ENCODE results near the gene EXD1.
"Not testable (repeated sequence)": the region's sequence is repeated elsewhere in the genome, so short reads cannot be mapped to it uniquely, and the experiment has no call there.

Gene EXD1, protein sequence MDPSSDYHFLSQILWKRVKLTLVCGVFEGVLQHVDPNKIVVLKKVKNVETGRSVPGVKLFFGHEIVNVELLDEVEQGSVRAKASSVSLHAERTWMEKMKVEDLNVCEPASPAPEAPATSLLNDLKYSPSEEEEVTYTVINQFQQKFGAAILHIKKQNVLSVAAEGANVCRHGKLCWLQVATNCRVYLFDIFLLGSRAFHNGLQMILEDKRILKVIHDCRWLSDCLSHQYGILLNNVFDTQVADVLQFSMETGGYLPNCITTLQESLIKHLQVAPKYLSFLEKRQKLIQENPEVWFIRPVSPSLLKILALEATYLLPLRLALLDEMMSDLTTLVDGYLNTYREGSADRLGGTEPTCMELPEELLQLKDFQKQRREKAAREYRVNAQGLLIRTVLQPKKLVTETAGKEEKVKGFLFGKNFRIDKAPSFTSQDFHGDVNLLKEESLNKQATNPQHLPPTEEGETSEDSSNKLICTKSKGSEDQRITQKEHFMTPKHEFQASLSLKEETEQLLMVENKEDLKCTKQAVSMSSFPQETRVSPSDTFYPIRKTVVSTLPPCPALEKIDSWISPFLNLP

DNA sequence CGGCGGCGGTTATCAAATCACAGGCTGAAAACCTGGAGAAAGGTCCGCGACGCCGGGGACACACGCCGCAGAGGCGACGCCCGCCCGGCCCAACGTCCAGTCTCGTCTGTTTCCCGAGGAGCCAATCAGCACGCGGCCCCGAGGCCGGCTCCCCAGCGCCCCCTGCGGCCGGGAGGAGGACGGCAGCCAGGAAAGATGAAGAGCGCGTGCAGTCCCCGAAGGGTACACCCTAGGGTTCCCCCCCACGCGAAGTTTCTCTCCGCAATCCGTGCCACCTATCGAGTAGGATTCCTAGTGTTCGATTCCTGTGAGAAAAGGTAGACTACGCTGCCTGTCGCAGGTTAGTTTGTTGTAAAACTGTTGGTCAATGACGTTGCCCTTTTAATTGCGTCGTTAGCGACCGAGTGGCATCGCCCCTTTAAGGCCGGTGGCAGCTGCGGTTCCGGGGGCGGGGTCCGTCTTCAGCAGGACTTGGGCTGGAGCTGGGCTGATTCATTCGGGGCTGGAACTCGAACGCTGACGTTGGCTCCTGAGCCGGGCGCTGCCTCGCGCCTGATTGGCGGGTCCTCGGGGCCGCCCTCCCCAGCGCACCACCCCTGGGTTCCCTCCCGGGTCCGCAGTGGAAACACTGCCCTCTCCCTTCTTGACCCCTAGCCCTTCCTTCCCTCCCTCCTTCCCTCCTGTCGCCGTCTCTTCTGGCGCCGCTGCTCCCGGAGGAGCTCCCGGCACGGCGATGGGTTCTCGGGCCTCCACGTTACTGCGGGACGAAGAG is at the start of gene EXD1, which contains the start of gene CHP1:
EXD1 (minus strand) TSS at position 108 of the 772 bp plus-strand sequence. CDS start 4,182 bp downstream, outside the sequence.
CHP1 (plus strand) TSS at position 619 of the 772 bp plus-strand sequence; CDS start at position 734, 115 bp downstream.
- DNase-seq (ENCODE audit: low read depth) = peak; percentile 99

DNA sequence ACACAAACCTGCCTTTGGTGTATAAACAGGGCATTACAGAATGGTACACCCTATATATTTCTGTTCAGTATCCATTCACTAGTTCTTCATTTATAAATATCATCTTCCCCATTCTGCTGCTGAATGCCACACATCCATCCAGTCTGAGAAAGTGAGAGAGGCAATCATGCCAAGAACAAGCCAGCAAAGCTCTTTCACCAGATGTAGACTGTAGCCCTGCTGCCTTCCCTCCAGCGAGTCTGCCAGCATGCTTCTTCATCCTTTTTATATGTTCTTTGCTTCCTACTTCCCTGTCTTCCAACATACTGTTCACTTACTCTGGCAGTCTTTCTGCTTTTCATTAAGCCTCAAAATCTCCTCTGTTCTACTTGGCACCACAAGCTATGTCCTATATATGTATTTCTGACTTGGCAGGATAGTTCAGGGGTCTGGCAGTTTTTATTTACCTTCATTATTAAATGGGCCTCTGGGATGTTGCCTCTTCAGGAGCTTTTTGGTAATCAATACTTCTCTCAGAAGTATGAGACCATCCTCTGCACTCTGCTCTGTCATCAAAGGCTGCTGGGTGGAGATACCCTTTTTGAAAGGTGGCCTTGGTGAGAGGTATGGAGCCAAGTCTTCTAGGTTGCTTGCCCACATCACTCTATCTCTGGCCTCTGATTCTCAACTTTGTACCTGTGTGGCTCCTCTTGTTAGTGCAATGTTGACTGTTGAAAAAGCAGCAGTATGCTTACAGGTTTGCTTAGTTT is 49.2 kb upstream of the EXD1 start:
- no peak for DNase-seq (ENCODE audit: low read depth)

DNA sequence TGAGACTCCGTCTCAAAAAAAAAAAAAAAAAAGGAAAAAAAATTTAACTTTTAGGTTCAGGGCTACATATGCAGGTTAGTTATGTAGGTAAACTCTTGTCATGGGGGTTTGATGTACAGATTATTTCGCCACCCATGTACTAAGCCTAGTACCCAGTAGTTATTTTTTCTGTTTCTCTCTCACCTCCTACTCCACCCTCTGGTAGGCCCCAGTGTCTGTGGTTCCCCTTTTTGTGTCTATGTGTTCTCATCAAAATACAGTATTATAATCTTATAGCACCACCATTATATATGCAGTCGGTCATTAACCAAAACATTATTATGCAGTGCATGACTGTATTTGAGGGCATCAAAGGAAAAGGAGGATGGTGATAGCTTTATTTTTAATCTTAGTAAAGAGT is 47.8 kb upstream of the EXD1 start:
- no peak for DNase-seq (ENCODE audit: low read depth)

DNA sequence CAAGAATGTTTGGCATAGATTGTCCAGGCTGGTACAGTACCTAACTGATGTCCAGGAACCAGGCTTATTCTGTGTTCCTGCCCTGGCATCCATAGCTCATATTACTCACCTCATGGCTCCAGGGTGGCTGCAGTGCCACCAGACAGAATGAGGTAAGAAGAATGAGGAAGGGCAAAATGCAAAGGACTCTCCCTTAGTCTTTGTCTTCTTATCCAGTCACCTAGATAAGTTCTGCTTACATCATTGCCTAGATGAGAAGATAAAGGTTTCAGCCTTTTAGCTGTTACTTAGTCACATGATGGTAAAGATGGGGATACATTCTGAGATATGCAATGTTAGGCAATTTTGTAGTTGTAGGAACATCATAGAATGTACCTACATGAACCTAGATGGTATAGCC is 46.3 kb upstream of the EXD1 start:
- no peak for DNase-seq (ENCODE audit: low read depth)

DNA sequence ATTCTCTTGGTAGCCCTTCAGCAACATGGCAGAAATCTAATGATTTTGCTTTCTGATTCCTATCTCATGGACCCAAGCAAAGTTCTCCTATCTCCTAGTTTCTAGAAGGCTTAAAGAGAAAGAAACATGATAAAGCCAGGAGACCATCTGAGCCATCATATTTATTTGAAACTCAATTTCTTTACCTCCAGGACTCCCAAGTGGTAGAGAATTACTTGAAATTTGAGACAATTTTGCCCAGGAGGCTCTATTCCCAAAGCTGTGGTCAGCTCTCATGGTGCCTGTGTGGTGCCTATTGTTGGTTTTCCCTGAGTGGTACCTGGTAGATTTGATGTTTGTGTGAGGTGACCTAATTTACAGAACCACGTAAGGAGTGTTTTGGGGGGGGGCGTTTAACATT is 39.3 kb upstream of the EXD1 start:
- DNase-seq (ENCODE audit: low read depth) = no peak

DNA sequence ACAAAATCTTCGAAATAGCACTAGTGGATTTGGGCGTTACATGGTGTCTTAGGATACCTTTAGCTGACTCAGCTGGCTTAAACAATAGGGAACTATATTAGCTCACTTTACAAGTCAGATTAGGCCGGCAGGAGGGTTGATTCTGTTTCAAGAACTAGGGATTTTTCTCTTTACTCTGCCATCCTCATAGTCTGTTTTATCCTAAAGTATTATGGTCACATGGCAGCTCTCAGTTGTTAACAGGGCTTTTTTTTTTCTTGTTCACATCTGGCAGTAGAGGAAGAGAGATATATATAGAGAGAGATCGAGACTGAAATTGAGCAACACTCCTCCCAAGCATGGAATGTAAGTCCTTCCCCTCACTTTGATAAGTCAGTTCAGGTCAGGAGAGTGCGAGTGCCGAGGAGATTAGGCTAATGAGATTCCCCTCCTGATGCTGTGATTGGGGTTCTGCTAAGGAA is 33.4 kb upstream of the EXD1 start:
- DNase-seq (ENCODE audit: low read depth) = peak; percentile 84

DNA sequence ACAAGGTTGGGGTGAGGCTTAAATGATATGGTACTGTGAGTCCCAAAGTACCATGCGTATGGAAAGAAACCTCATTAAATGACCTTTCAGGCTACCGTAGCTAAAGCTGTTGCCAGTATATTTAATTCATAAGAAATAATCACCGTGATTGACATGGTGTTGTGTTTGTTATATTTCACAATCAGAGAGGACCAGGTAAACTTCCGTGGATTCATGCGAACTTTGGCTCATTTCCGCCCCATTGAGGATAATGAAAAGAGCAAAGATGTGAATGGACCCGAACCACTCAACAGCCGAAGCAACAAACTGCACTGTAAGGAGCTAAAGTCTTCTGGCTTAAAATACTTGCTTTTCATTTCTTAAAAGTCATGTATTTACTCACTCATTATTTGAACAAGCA is 32.0 kb upstream of the EXD1 start:
- DNase-seq (ENCODE audit: low read depth) = no peak

DNA sequence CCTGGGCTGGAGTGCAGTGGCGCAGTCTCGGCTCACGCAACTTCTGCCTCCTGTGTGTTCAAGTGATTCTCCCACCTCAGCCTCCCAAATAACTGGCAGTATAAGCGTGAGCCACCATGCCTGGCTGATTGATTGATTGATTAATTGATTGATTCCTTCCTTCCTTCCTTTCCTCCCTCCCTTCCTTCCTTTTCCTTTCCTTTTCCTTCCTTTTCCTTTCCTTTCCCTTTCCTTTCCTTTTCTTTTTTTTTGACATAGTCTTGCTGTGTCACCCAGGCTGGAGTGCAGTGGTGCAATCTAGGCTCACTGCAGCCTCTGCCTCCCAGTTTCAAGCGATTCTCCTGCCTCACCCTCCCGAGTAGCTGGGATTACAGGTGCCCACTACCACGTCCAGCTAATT is 30.4 kb upstream of the EXD1 start:
- DNase-seq (ENCODE audit: low read depth) = not testable (repeated sequence)

DNA sequence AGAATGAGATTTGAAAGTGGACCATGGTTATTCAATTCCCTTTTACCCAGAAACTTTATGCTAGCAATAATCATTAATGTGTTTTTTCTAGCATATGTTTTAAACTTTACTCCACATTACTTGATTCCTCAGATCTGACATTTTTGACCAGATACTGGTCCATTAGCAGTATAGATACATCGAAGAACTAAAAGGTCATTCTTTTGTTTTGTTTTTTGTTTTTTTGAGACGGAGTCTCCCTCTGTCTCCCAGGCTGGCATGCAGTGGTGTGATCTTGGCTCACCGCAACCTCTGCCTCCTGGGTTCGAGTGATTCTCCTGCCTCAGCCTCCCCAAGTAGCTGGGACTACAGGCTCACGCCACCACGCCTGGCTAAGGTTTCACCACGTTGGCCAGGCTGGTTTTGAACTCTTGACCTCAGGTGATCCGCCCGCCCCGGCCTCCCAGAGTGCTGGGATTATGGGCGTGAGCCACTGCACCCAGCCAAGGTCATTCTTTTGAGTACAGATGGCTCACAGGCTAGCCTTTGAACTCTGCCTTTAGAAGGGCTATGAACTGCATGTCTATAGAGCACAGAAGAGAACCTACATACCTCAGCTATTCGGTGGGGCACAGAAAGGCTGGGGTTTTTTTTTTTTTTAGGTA is 29.1 kb upstream of the EXD1 start:
- no peak for DNase-seq (ENCODE audit: low read depth)

DNA sequence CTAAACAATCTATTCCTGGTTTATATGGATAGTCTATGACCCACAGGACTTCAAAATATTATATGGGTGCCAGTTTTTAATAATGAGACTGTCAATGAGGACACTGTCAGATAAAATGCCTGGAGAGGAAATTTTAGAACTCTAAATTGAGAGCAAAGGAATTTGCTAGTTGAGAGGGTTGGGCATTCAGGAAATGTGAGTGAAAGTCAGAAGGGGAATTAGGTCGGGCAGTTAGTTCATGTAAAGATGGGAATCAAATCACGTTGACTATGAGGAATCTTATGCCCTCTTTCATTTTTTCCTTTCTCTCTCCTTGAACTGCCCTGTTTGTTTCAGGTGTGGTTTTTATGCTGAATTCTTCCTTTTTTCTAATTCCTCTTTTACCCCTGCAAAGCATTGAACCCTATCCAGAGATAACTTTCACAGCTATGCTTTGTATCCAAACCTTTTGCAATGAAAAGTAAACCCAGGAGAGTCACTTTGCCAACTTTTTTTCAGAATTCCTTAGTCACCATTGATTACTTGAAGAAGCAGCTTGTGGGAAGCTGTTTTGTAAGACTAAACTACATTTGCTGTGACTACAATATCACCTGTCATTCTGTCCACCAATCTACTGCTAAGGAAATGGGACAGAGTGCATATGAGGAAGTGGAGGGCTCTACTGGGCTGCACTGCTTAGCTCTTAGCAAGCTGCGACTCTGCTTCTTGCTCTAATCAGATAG is 28.4 kb upstream of the EXD1 start:
- DNase-seq (ENCODE audit: low read depth) = peak; percentile 78

DNA sequence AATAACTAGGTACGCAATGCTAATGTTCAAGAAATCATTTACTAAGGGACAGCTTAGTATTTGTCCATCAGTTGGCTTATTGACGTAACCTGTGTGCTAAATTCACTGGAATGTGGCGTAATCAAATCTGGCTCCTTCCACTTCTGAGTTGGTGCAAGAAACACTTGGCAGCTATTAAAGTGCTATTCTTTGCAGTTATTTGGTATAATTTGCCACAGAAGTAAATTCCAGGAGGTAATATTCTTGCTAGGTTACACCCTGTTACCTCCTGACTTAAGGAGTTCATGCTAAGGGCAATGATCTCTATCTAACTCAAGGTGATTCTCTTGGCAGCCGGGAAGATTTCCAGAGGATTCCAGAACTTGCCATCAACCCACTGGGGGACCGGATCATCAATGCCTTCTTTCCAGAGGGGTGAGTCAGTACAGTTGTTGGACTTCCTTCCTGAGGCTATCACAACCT is 26.1 kb upstream of the EXD1 start:
- peak; percentile 63 for DNase-seq (ENCODE audit: low read depth)

DNA sequence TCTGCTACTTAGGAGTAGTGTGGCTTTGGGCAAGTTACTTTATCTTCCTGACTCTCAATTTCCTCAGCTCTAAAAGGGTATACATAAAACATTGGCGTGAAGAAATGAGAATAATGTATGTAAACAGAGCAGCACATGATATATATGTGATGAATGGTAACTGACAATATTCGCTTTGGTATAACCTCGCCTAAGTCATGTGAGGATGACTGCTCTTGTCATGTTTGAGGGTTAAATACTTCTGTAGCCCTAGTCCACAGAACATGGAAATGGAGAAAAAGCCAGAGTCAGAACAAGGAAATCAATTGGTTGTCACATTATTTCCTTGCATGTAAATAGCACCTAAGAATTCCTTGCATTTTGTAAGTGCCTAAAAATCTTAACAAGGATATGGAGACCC is 25.5 kb upstream of the EXD1 start:
- DNase-seq (ENCODE audit: low read depth) = no peak

DNA sequence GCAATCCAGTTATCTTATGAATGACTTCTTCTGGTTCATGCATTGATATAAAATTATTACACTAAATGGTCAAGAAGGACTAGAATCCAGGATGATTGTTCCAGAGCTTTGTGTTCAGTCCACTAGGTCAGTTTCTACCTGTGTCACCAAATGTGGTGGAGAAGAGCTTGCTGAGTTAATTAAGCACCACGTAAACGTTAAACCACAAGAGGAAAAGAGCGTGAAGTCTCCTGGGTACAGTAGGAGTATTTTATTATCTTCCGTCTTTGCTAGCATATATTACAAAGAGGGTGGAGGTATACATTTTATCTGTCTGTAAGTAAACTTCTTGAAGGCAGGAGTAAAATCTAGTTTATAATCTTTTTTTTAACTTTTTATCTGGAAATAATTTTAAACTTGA is 24.0 kb upstream of the EXD1 start:
- DNase-seq (ENCODE audit: low read depth) = no peak

DNA sequence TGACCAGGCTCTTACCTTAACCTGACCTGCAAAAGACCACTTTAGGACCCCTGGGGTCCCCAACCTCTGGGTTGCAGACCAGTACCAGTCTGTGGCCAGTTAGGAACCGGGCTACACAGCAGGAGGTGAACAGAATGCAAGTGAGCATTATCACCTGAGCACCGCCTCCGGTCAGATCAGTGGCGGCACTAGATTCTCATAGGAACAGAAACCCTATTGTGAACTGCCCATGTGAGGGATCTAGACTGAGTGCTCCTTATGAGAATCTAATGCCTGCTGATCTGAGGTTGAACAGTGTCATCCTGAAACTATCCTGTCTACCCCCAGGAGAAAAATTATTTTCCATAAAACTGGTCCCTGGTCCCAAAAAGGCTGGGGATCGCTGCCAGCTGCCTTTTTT is 20.9 kb upstream of the EXD1 start:
- no peak for DNase-seq (ENCODE audit: low read depth)

DNA sequence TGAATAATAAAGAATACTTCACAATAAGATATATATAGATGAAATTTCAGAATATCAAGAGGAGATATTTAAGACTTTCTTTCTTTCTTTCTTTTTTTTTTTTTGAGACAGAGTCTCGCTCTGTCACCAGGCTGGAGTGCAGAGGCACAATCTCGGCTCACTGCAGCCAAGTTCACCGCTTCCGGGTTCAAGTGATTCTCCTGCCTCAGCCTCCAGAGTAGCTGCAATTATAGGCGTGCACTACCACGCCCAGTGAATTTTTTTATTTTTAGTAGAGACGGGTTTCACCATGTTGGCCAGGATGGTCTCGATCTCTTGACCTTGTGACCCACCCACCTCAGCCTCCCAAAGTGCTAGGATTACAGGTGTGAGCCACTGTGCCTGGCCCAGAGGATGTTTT is 20.2 kb upstream of the EXD1 start:
- not testable (repeated sequence) for DNase-seq (ENCODE audit: low read depth)

DNA sequence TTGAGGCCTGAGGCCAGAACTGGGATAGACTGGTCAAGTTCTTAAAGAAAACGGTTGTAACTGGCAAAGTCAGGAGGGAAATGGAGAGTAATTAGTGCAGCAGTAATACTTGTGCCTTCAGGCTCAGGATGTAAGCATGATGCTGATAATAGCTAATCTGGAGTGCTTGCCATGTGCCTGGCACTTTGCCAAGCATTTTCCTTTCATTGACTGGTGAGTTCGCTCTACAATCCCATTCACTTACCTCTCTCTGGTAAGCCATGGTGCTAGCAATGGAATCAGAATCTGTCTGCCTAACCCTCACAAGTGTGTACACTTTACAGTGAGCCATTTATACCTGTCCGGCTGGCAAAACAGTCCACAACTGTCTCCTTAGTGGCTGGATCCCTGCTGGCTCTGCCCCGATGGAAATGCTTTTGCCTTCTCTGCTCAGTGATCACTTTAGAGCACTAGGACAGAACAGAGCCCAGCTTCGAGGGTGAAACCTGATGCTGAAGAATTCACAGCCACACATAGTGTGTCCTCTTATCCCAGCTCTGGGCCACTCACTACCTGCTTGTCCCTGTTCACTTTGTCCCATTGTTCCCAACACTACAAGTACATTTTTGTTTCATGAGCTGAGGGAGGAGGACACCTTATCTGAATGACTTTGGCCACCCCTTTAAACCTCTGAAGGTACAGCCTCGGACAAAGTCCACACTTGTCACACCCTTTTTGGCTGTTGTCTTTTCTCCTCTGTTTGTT is 10.8 kb upstream of the EXD1 start:
- peak; percentile 6 for DNase-seq (ENCODE audit: low read depth)

DNA sequence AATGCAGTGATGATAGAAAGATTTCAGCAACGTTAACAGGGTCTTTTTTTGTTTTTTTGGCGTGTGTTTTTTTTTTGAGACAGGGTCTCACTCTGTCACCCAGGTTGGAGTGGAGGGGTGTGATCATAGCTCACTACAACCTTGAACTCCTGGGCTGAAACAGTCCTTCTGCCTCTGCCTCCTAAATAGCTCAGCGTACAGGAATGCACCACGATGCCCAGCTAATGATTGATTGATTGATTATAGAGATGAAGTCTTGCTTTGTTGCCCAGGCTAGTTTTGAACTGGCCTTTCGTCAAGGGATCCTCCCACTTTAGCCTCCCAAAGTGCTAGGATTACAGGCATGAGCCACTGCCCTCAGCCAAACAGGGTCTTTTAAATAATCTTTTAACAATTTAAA is 7.5 kb upstream of the EXD1 start:
- no peak for DNase-seq (ENCODE audit: low read depth)

DNA sequence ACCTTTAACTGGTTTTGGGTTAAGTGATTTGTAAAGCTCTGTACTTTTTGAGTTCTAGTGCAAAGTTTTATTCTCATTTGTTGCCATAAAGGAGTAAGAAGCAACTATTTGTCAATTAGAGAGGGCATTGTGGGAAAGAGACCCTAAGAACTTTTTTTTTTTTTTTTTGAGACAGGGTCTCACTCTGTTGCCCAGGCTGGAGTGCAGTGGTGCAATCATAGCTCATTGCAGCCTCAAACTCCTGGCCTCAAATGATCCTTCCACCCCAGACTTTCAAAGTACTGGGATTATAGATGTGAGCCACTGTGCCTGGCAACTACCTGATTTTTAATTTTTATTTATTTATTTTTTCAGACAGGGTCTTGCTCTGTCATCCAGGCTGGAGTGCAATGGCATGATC is 5.4 kb upstream of the EXD1 start:
- no peak for DNase-seq (ENCODE audit: low read depth)

DNA sequence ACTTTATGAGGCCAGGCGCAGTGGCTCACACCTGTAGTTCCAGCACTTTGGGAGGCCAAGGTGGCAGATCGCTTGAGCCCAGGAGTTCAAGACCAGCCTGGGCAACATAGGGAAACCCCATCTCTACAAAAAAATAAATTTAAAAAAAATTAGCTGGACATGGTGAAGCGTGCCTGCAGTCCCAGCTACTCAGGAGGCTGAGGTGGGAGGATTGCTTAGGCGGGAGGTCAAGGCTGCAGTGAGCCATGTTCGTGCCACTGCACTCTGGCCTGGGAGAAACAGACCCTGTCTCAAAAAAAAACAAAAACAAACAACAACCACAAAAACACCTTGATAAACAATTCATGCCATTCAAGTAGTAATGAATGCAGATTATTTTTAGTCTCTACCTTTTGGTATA is 4.7 kb upstream of the EXD1 start:
- DNase-seq (ENCODE audit: low read depth) = not testable (repeated sequence)

DNA sequence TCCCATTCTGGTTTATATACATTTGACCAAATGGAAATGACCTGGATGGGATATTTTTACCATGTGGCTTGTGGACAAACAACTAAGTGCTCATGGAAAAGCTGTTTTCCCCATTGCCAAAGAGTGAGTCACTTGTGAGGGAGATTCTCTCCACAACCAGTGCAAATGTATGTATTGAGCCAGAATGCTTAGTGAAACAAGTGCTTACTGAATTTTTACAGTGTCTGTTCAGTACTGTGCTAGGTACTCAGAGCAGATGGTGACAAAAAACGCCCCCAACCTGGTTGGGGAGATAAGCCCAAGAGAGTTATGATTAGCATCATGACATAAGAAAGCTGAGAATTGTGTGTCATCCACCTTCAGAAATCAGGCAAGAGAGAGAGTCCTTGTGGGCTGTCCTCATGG is 2.8 kb upstream of the EXD1 start:
- DNase-seq (ENCODE audit: low read depth) = peak; percentile 90

Data from iris pigment epithelial cell (primary cell).